GM06990 (cell line): ENCODE measurements around the gene CD81.

Experiments
- DNase-seq: peaks from one replicate; pipeline ENCODE4 v3.0.0-alpha.2; 2011; ENCODE audit not compliant: insufficient read length; ENCODE audit errors: extremely low read depth
- H3K27me3 ChIP-seq: replicated peaks from 2 replicates; pipeline ENCODE4 v1.6.0; 2011; ENCODE audit warnings: low read length; ENCODE audit not compliant: control insufficient read depth, insufficient read depth
- H3K36me3 ChIP-seq: 2 replicates; pipeline ENCODE4 v1.5.1; 2011; ENCODE audit warnings: low read length; ENCODE audit not compliant: control insufficient read depth, insufficient read depth
- H3K4me3 ChIP-seq: replicated peaks from 2 replicates; pipeline ENCODE4 v1.5.1; 2011; ENCODE audit warnings: low read depth, mild to moderate bottlenecking, control low read depth, low read length
- CTCF ChIP-seq: IDR thresholded peaks from 2 replicates; pipeline ENCODE4 v1.5.1; 2011; ENCODE audit warnings: low read length, control low read depth, mild to moderate bottlenecking, inconsistent platforms; ENCODE audit not compliant: insufficient read depth, poor library complexity, severe bottlenecking

The CD81 gene

GRCh38 chr11:2359557-2359956 lies 17.6 kb upstream of the CD81 start:
- DNase-seq: no peak
- Histone ChIP-seq H3K4me3 (no peak overlapping the region), H3K27me3 (no peaks in the 10 kb centered on the region; the same call in 1 of the 2 replicates), H3K36me3 (no peaks in the 10 kb centered on the region)
- no peak for TF ChIP-seq CTCF

GRCh38 chr11:2360081-2360642 lies 16.9 kb upstream of the CD81 start:
- H3K4me3 ChIP-seq: no peak overlapping the region
- TF ChIP-seq CTCF: no peak
- H3K36me3 ChIP-seq: no peaks in the 10 kb centered on the region
- no peaks in the 10 kb centered on the region for H3K27me3 ChIP-seq
- DNase-seq: no peak

- H3K27me3 ChIP-seq: peaks cover 2% of the 10 kb centered on the region; the same call in 1 of the 2 replicates
- no peak for DNase-seq
- no peak for TF ChIP-seq CTCF
- no peak overlapping the region for H3K4me3 ChIP-seq
- no peaks in the 10 kb centered on the region for H3K36me3 ChIP-seq
Measured at GRCh38 chr11:2361565-2361964, 15.5 kb upstream of the CD81 start.

GRCh38 chr11:2362414-2362813 lies 14.7 kb upstream of the CD81 start:
- Histone ChIP-seq H3K27me3 (peaks cover 2% of the 10 kb centered on the region; the same call in 1 of the 2 replicates), H3K4me3 (no peak overlapping the region), H3K36me3 (no peaks in the 10 kb centered on the region)
- no peak for DNase-seq
- TF ChIP-seq CTCF: no peak

GRCh38 chr11:2363130-2363529 lies 14.0 kb upstream of the CD81 start:
- DNase-seq: no peak
- H3K27me3 ChIP-seq: peaks cover 2% of the 10 kb centered on the region; the same call in 1 of the 2 replicates
- no peak for TF ChIP-seq CTCF
- H3K4me3 ChIP-seq: no peak overlapping the region
- no peaks in the 10 kb centered on the region for H3K36me3 ChIP-seq
